Measurements from ENCODE around the gene TGM5.

- TF ChIP-seq CTCF (IDR thresholded peaks at IDR 0.05; ENCODE audit: insufficient read depth, low read length, poor library complexity, severe bottlenecking) (no peak), EZH2phosphoT487 (conservative IDR thresholded peaks at IDR 0.05; ENCODE audit: low read length) (no peak)
Measured at GRCh38 chr15:43273243-43273642, 6.5 kb upstream of the TGM5 start.

Measured in SU-DHL-6 (cell line).